NCI-H446 treated with DMSO at 0.1 percent for 48 hours (cell line): ENCODE measurements around the gene ZBP1.

Experiments
- DNase-seq: peaks from one replicate; lab custom pipeline; 2025; lab: John Stamatoyannopoulos, UW

The ZBP1 gene

GRCh38 chr20:57584768-57585461, 35.3 kb downstream of the ZBP1 start:
- no peak for DNase-seq

- DNase-seq: no peak
Observed at GRCh38 chr20:57583289-57584257, 36.7 kb downstream of the ZBP1 start.

GRCh38 chr20:57582432-57583288, 37.6 kb downstream of the ZBP1 start:
- no peak for DNase-seq

- no peak for DNase-seq
Observed at GRCh38 chr20:57582029-57582378, 38.2 kb downstream of the ZBP1 start.

GRCh38 chr20:57581202-57582028, 38.8 kb downstream of the ZBP1 start:
- no peak for DNase-seq

GRCh38 chr20:57580478-57581201, 39.6 kb downstream of the ZBP1 start:
- DNase-seq: no peak

GRCh38 chr20:57579898-57580447, 40.3 kb downstream of the ZBP1 start:
- no peak for DNase-seq

- DNase-seq: no peak
Observed at GRCh38 chr20:57579331-57579897, 40.8 kb downstream of the ZBP1 start.

- no peak for DNase-seq
Observed at GRCh38 chr20:57578476-57579165, 41.6 kb downstream of the ZBP1 start.

- DNase-seq: no peak
Observed at GRCh38 chr20:57577679-57578475, 42.3 kb downstream of the ZBP1 start.

- no peak for DNase-seq
Observed at GRCh38 chr20:57576617-57577550, 43.3 kb downstream of the ZBP1 start.

GRCh38 chr20:57576002-57576401, 44.2 kb downstream of the ZBP1 start:
- no peak for DNase-seq

- no peak for DNase-seq
Observed at GRCh38 chr20:57574954-57575353, 45.3 kb downstream of the ZBP1 start.

GRCh38 chr20:57573894-57574293, 46.3 kb downstream of the ZBP1 start:
- no peak for DNase-seq

- no peak for DNase-seq
Observed at GRCh38 chr20:57573242-57573641, 47.0 kb downstream of the ZBP1 start.

- no peak for DNase-seq
Observed at GRCh38 chr20:57571782-57572416, 48.3 kb downstream of the ZBP1 start.

- DNase-seq: no peak
Observed at GRCh38 chr20:57570920-57571319, 49.3 kb downstream of the ZBP1 start.
